ENCODE data around the gene IGFLR1.

DNA sequence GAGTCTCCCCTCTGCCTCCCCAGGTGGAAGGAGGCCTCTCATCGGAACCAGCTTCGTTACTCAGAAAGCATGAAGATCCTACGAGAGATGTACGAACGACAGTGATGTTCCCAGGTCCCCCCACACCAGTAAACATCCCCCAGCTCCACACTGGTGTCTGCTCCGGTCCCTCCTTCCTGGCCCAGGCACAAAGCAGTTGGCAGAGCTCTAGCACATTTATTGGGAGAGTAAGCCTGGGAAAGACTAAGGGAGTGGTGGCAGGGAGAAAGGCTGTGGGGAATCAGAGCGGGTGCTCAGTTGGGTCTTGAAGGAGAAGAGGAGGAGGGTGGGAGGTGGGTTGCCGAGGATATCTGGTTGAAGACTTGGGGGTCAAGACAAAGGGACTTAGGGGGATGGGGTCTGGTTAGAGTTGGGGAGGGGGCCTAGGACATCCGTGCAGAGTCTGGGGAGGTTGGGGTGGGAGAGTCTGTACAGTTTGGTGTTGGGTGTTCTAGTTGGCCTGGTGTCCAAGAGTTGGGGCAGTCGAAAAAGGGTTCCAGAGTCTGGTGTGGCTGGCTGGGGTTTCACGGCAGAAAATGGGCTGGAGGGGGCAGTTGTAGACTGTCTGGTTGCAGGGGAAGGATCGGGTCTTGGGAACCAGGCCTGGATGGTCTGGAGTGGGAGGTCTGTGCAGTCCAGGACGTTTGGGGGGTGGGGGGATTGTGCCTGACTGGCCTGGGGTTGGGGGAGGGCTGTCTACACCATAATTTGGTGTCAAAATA is 12.3 kb upstream of the IGFLR1 start:
- TF ChIP-seq, protein P1, sequence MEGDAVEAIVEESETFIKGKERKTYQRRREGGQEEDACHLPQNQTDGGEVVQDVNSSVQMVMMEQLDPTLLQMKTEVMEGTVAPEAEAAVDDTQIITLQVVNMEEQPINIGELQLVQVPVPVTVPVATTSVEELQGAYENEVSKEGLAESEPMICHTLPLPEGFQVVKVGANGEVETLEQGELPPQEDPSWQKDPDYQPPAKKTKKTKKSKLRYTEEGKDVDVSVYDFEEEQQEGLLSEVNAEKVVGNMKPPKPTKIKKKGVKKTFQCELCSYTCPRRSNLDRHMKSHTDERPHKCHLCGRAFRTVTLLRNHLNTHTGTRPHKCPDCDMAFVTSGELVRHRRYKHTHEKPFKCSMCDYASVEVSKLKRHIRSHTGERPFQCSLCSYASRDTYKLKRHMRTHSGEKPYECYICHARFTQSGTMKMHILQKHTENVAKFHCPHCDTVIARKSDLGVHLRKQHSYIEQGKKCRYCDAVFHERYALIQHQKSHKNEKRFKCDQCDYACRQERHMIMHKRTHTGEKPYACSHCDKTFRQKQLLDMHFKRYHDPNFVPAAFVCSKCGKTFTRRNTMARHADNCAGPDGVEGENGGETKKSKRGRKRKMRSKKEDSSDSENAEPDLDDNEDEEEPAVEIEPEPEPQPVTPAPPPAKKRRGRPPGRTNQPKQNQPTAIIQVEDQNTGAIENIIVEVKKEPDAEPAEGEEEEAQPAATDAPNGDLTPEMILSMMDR (IDR thresholded peaks at IDR 0.05; ENCODE audit: insufficient read depth, low read depth, low read length): no peak
- no peak for TF ChIP-seq EZH2 (IDR thresholded peaks at IDR 0.05; ENCODE audit: insufficient read depth, low read length)

All from astrocyte (in vitro differentiated cells and primary cell).